ENCODE results near the gene WBP1.
"Not testable (repeated sequence)": the region's sequence is repeated elsewhere in the genome, so short reads cannot be mapped to it uniquely, and the experiment has no call there.

Gene WBP1

DNA sequence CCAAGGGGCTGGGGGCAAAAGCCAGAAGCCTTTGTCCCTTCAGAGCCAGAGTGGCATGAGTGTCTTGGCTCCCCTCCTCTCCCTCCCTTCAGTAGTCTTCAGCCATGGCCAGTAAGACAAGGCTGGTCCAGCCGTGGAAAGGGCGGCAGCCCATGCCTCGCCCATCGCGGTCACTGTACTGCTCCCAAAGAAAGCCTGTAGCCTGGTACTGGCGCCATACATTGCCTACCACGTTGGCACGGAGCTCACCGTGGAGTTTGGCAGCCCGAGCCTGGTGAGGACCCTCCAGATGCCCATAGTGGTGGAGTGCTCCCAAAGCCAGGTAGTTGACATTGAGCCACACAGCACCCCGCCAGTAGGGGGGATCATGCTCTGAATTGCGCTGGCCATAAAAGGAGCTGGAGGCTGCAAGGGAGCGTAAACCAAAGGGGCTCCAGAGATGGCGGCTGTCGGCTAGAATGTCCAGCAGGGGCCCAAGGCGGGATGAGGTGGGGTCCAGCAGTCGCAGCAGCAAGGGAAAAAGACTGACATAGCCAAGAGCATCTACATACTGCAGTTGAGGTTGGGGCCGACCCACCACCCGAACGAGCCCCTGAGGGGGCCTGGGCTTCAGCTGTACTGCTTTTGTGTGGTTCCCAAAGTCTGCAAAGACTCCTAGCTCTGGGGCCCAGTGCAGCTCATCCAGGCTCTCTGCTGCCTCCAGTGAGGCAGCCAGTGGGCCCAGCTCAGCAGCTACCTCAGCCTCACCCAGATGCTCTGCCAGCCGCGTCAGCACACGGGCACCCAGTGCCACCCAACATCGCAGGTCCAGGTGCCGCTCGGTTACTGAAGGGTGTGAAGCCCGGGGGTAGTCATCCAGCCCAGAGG is 3.2 kb downstream of the WBP1 start:
- Histone ChIP-seq H3K9ac (ENCODE audit: low read depth, low read length) (no peak overlapping the region), H3K4me3 (ENCODE audit: low read depth, low read length) (no peak overlapping the region), H3K4me1 (ENCODE audit: control insufficient read depth, insufficient read depth, low read length) (peaks cover 6% of the 10 kb centered on the region), H3K36me3 (ENCODE audit: control insufficient read depth, insufficient read depth, low read length) (peaks cover 14% of the 10 kb centered on the region), H3K9me3 (ENCODE audit: control insufficient read depth, insufficient read depth, low read length) (no peaks in the 10 kb centered on the region), H3K27me3 (ENCODE audit: control insufficient read depth, insufficient read depth, low read length) (no peaks in the 10 kb centered on the region)

DNA sequence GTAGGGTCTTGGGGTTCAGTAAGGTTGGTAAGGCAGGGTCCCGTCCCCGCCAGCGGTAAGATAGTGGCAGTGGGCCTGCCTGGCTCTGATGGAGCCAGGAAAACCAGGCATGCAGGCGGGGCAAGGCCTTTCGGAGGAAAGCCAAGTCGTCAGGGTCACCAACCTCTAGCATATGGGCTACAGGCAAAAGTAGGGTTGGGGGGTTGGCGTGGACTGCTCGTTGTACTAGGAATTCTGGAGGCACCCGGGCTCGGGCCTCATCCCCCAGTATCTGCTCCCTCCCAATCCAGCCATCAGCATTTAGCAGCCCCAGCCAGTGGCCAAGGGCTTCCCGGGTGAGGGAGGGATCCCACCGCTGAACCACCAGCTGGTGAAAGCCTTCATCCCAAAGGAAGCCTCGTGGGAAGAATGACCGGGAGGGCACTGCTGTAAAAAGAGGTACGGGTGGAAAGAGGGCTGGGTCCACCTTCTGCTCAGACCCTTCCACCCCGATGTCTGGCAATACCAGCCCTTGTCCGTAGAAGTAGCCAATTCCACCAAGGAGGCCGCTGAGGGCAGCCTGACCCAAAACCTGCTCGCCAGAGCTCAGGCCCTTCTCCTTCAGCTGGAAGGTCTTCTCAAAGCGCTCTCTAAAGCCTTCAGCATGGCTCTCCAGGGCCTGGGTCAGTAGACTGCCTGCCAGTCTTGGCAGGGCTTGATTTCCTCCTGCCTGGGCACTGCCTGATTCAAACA is 4.0 kb downstream of the WBP1 start:
- no peak overlapping the region for H3K9ac ChIP-seq (ENCODE audit: low read depth, low read length)
- H3K27me3 ChIP-seq (ENCODE audit: control insufficient read depth, insufficient read depth, low read length), result no peaks in the 10 kb centered on the region
- H3K4me1 ChIP-seq (ENCODE audit: control insufficient read depth, insufficient read depth, low read length), result no peaks in the 10 kb centered on the region
- H3K9me3 ChIP-seq (ENCODE audit: control insufficient read depth, insufficient read depth, low read length), result no peaks in the 10 kb centered on the region
- H3K4me3 ChIP-seq (ENCODE audit: low read depth, low read length), result no peak overlapping the region
- peaks cover 14% of the 10 kb centered on the region for H3K36me3 ChIP-seq (ENCODE audit: control insufficient read depth, insufficient read depth, low read length)

DNA sequence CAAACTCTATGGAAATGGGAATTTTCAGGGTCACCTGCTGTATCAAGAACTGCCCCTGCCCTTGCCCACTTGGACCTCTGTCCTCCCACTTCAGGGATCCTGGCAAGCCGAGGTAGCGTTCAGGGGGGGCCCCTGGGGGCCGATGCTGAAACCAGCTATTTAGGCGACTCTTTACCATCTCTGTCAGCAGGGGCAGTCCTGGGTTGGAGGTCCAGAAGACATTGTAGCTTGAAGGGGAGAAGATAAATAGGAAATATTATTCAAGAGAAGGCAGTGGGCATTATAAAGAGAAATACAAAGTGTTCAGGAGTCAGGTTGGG is 4.5 kb downstream of the WBP1 start:
- Histone ChIP-seq H3K36me3 (ENCODE audit: control insufficient read depth, insufficient read depth, low read length) (peaks cover 14% of the 10 kb centered on the region), H3K9ac (ENCODE audit: low read depth, low read length) (no peak overlapping the region), H3K4me3 (ENCODE audit: low read depth, low read length) (no peak overlapping the region), H3K27me3 (ENCODE audit: control insufficient read depth, insufficient read depth, low read length) (no peaks in the 10 kb centered on the region), H3K4me1 (ENCODE audit: control insufficient read depth, insufficient read depth, low read length) (no peaks in the 10 kb centered on the region), H3K9me3 (ENCODE audit: control insufficient read depth, insufficient read depth, low read length) (no peaks in the 10 kb centered on the region)

DNA sequence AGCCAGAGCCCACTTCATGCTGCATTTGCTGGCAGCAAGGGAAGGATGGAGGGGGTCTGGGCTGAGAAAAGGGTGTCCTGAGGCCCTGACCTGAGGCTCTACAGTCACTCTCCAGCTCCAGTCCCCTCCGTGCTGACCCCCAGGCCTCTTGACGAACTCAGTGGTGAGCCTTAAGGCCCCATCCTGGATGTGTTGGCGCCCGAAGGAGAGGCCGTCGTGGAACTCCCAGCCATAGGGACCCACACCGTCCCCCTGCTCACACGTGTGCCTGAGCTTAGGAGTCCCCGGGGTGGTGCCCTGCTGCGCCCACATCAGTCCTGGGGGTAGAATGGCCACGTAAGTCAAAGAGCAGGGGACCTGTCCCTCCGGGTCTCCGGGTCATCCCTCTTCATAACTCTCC is 6.2 kb downstream of the WBP1 start:
- no peaks in the 10 kb centered on the region for H3K27me3 ChIP-seq (ENCODE audit: control insufficient read depth, insufficient read depth, low read length)
- no peaks in the 10 kb centered on the region for H3K9me3 ChIP-seq (ENCODE audit: control insufficient read depth, insufficient read depth, low read length)
- no peaks in the 10 kb centered on the region for H3K4me1 ChIP-seq (ENCODE audit: control insufficient read depth, insufficient read depth, low read length)
- H3K9ac ChIP-seq (ENCODE audit: low read depth, low read length), result peak overlapping the region; percentile 76
- H3K4me3 ChIP-seq (ENCODE audit: low read depth, low read length), result peak overlapping the region; percentile 89
- H3K36me3 ChIP-seq (ENCODE audit: control insufficient read depth, insufficient read depth, low read length), result peaks cover 14% of the 10 kb centered on the region

DNA sequence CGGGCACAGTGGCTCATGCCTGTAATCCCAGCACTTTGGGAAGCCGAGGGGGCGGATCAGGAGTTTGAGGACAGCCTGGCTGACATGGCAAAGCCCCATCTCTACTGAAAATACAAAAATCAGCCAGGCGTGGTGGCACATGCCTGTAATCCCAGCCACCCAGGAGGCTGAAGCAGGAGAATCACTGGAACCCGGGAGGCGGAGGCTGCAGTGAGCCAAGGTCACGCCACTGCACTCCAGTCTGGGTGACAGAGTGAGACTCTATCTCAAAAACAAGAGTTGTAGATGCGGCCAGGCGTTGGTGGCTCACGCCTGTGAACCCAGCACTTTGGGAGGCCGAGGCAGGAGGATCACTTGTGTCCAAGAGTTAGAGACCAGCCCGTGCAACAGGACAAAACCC is 12.5 kb downstream of the WBP1 start:
- H3K36me3 ChIP-seq (ENCODE audit: control insufficient read depth, insufficient read depth, low read length), result peaks cover 11% of the 10 kb centered on the region
- not testable (repeated sequence) for H3K9me3 ChIP-seq (ENCODE audit: control insufficient read depth, insufficient read depth, low read length); H3K9ac ChIP-seq (ENCODE audit: low read depth, low read length); H3K4me1 ChIP-seq (ENCODE audit: control insufficient read depth, insufficient read depth, low read length); H3K4me3 ChIP-seq (ENCODE audit: low read depth, low read length); H3K27me3 ChIP-seq (ENCODE audit: control insufficient read depth, insufficient read depth, low read length)

DNA sequence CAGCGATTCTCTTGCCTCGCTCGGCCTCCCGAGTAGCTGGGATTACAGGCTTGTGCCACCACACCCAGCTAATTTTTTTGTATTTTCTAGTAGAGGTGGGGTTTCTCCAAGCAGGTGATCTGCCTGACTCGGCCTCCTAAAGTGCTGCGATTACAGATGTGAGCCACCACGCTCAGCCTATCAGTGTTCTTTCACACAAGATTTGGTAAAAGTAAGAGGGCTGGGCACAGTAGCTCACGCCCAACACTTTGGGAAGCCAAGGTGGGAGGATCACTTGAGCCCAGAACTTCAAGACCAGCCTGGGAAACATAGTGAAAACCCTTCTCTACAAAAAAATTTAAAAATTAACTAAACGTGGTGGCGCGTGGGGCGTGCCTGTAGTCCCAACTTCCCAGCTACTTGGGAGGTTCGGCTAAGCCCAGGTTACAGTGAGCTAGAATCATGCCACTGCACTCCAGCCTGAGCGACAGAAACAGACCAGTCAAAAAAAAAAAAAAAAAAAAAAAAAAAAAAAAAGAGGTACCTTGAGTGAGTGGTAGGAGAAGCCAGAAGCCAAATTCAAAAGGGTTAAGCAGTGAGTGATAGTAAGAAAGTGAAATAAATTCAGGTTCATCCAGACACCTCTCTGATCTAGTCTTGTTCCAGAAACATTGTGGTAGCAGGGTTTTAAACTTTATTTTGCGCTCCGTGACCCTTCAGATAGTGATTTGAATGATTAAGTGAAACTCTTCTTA is 13.3 kb downstream of the WBP1 start:
- H3K4me3 ChIP-seq (ENCODE audit: low read depth, low read length), result peak overlapping the region; percentile 89
- H3K9me3 ChIP-seq (ENCODE audit: control insufficient read depth, insufficient read depth, low read length), result no peaks in the 10 kb centered on the region
- peaks cover 2% of the 10 kb centered on the region for H3K4me1 ChIP-seq (ENCODE audit: control insufficient read depth, insufficient read depth, low read length)
- peaks cover 11% of the 10 kb centered on the region for H3K36me3 ChIP-seq (ENCODE audit: control insufficient read depth, insufficient read depth, low read length)
- H3K27me3 ChIP-seq (ENCODE audit: control insufficient read depth, insufficient read depth, low read length), result no peaks in the 10 kb centered on the region
- peak overlapping the region; percentile 71 for H3K9ac ChIP-seq (ENCODE audit: low read depth, low read length)

DNA sequence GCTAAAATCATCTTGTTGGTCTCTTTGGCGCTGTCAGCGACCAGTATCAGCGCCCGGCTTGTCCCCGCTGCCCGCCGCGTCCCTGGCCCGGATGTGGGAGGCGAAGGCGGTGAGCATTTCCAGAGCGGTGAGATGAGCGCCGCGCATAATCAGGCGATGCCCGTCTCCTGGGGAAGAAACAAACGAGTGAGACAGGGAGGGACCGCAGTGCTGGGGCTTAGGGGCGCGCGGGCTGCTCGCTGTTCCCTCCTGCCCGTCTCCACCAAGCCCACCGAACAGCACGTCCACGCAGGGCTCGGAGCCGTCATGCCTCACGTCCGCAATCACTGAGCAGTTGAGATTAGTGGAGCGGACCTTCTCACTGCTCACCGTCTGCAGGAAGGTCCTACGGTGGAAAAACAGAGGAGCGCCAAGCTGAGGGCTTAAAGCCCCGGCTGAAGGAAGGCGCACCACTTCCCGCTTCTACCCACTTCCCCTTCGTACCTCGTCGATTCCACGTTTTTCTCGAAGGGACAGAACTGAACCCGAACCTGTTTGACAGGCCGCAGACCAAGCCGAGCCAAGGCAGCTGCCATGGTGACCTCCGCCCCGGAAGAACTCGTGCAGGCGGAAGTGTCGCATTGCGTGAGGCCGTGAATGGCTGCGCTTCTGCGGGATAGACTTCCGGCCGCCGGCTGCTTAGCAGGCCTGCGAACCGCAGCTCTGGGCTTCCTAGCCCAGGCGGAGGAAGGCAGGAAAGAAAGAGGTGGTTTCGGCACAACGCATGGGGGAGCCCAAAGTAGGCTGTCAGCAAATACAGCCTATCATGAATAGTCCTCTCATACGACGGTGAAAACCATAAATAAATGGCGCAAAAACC is 14.1 kb downstream of the WBP1 start, which contains the start of gene MRPL53:
MRPL53 (minus strand) TSS at position 595 of the 859 bp plus-strand sequence; CDS start at position 575, 20 bp downstream.
- peak within 1 kb of the TSS; percentile 89 for H3K4me3 ChIP-seq (ENCODE audit: low read depth, low read length)
- no peaks in the 10 kb centered on the region for H3K27me3 ChIP-seq (ENCODE audit: control insufficient read depth, insufficient read depth, low read length)
- no peaks in the 10 kb centered on the region for H3K9me3 ChIP-seq (ENCODE audit: control insufficient read depth, insufficient read depth, low read length)
- H3K36me3 ChIP-seq (ENCODE audit: control insufficient read depth, insufficient read depth, low read length), result peaks cover 11% of the 10 kb centered on the region
- H3K4me1 ChIP-seq (ENCODE audit: control insufficient read depth, insufficient read depth, low read length), result peaks cover 2% of the 10 kb centered on the region
- H3K9ac ChIP-seq (ENCODE audit: low read depth, low read length), result peak within 1 kb of the TSS; percentile 71

DNA sequence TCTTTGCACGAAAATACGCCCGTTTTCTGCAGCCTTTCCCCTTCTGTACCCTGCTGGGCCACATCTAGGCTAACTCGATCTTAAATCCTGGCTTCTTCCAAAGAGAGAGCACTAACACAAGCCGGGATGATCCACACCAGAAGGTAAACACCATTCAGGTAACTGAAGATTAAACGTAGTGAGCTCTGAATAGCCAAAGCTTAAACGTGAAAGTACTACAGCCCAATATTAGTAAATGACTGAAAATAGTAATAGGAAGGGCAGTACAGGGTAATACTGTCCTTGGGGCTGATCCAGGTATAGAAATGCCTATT is 14.7 kb downstream of the WBP1 start:
- Histone ChIP-seq H3K4me1 (ENCODE audit: control insufficient read depth, insufficient read depth, low read length) (peaks cover 2% of the 10 kb centered on the region), H3K4me3 (ENCODE audit: low read depth, low read length) (peak overlapping the region; percentile 89), H3K36me3 (ENCODE audit: control insufficient read depth, insufficient read depth, low read length) (peaks cover 14% of the 10 kb centered on the region), H3K9me3 (ENCODE audit: control insufficient read depth, insufficient read depth, low read length) (no peaks in the 10 kb centered on the region), H3K27me3 (ENCODE audit: control insufficient read depth, insufficient read depth, low read length) (no peaks in the 10 kb centered on the region), H3K9ac (ENCODE audit: low read depth, low read length) (peak overlapping the region; percentile 71)

DNA sequence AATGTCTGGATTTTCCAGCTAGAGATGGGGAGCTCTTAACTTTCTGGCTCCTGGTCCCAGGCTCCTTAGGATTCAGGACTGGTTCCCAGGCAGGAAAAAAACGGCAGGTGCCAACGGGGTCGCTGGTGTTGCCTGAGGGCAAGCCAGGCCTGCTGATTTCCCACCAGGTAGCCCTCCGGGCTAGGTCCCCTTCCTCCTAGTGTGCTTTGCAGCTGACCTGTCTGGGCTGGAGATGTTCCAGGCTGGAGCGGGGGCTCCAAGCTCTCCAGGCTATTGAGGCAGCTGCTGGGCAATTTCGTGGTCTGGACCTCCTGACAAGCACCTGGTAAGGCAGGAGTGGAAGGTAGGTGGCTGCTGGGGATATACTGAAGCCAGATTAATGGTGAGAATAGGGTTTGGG is 16.2 kb downstream of the WBP1 start:
- H3K9me3 ChIP-seq (ENCODE audit: control insufficient read depth, insufficient read depth, low read length), result no peaks in the 10 kb centered on the region
- H3K27me3 ChIP-seq (ENCODE audit: control insufficient read depth, insufficient read depth, low read length), result no peaks in the 10 kb centered on the region
- peaks cover 2% of the 10 kb centered on the region for H3K4me1 ChIP-seq (ENCODE audit: control insufficient read depth, insufficient read depth, low read length)
- H3K36me3 ChIP-seq (ENCODE audit: control insufficient read depth, insufficient read depth, low read length), result peaks cover 14% of the 10 kb centered on the region
- H3K4me3 ChIP-seq (ENCODE audit: low read depth, low read length), result no peak overlapping the region
- H3K9ac ChIP-seq (ENCODE audit: low read depth, low read length), result no peak overlapping the region

DNA sequence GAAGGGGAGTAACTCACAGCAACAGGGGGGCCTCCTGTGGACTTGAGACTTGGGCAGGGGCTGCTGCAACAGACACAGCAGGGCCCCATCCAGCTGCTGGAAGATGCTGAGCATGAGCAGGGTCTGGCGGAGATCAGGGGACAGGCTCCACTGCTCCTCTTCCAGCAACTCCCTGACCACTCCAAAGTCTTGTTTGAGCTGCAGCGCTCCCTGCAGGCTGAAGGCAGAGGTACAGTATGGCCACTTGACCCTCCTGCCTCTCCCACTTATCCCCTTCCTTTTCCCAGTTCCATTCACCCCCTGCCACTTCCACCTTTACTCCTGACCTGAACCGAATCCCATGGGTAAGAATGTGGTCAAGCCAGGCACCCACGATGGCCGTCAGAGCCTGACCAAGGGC is 16.7 kb downstream of the WBP1 start:
- Histone ChIP-seq H3K9ac (ENCODE audit: low read depth, low read length) (no peak overlapping the region), H3K4me3 (ENCODE audit: low read depth, low read length) (no peak overlapping the region), H3K36me3 (ENCODE audit: control insufficient read depth, insufficient read depth, low read length) (peaks cover 14% of the 10 kb centered on the region), H3K27me3 (ENCODE audit: control insufficient read depth, insufficient read depth, low read length) (no peaks in the 10 kb centered on the region), H3K4me1 (ENCODE audit: control insufficient read depth, insufficient read depth, low read length) (peaks cover 2% of the 10 kb centered on the region), H3K9me3 (ENCODE audit: control insufficient read depth, insufficient read depth, low read length) (no peaks in the 10 kb centered on the region)

DNA sequence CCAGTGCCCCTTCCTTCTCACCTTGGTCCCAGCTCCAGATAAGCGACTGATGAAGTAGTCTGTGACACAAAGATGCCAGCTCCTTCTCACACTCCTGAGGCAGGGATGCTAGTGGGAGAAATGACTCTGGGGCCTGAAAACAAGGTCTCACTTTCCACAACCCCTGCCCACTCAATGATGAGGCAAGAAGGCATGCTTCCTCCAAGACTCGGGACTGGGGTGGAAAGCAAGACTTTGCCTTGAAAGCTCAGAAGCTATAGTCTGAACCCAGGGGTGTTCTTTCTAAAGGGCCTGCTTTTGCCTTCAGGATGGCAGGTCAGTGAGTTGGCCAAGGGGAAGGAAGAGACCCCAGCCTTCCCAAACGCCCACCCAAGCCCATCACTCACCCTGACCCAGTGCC is 23.2 kb downstream of the WBP1 start:
- H3K9ac ChIP-seq (ENCODE audit: low read depth, low read length), result peak overlapping the region; percentile 87
- no peaks in the 10 kb centered on the region for H3K4me1 ChIP-seq (ENCODE audit: control insufficient read depth, insufficient read depth, low read length)

More for the DNA sequence above, 23.2 kb downstream of the WBP1 start:
- H3K9me3 ChIP-seq (ENCODE audit: control insufficient read depth, insufficient read depth, low read length), result no peaks in the 10 kb centered on the region
- H3K27me3 ChIP-seq (ENCODE audit: control insufficient read depth, insufficient read depth, low read length), result no peaks in the 10 kb centered on the region
- peak overlapping the region; percentile 99 for H3K4me3 ChIP-seq (ENCODE audit: low read depth, low read length)
- peaks cover 6% of the 10 kb centered on the region for H3K36me3 ChIP-seq (ENCODE audit: control insufficient read depth, insufficient read depth, low read length)

Measured in iPS-15b (cell line).